DMS114 treated with DMSO at 0.1 percent for 48 hours (cell line): ENCODE measurements around the gene PXDN.
"Not testable (repeated sequence)": the region's sequence is repeated elsewhere in the genome, so short reads cannot be mapped to it uniquely, and the experiment has no call there.

Source experiments
- DNase-seq: peaks from one replicate; lab custom pipeline; 2025; ENCODE audit not compliant: unreplicated experiment; lab: John Stamatoyannopoulos, UW

The PXDN gene, protein sequence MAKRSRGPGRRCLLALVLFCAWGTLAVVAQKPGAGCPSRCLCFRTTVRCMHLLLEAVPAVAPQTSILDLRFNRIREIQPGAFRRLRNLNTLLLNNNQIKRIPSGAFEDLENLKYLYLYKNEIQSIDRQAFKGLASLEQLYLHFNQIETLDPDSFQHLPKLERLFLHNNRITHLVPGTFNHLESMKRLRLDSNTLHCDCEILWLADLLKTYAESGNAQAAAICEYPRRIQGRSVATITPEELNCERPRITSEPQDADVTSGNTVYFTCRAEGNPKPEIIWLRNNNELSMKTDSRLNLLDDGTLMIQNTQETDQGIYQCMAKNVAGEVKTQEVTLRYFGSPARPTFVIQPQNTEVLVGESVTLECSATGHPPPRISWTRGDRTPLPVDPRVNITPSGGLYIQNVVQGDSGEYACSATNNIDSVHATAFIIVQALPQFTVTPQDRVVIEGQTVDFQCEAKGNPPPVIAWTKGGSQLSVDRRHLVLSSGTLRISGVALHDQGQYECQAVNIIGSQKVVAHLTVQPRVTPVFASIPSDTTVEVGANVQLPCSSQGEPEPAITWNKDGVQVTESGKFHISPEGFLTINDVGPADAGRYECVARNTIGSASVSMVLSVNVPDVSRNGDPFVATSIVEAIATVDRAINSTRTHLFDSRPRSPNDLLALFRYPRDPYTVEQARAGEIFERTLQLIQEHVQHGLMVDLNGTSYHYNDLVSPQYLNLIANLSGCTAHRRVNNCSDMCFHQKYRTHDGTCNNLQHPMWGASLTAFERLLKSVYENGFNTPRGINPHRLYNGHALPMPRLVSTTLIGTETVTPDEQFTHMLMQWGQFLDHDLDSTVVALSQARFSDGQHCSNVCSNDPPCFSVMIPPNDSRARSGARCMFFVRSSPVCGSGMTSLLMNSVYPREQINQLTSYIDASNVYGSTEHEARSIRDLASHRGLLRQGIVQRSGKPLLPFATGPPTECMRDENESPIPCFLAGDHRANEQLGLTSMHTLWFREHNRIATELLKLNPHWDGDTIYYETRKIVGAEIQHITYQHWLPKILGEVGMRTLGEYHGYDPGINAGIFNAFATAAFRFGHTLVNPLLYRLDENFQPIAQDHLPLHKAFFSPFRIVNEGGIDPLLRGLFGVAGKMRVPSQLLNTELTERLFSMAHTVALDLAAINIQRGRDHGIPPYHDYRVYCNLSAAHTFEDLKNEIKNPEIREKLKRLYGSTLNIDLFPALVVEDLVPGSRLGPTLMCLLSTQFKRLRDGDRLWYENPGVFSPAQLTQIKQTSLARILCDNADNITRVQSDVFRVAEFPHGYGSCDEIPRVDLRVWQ (N-terminal part only)

DNA sequence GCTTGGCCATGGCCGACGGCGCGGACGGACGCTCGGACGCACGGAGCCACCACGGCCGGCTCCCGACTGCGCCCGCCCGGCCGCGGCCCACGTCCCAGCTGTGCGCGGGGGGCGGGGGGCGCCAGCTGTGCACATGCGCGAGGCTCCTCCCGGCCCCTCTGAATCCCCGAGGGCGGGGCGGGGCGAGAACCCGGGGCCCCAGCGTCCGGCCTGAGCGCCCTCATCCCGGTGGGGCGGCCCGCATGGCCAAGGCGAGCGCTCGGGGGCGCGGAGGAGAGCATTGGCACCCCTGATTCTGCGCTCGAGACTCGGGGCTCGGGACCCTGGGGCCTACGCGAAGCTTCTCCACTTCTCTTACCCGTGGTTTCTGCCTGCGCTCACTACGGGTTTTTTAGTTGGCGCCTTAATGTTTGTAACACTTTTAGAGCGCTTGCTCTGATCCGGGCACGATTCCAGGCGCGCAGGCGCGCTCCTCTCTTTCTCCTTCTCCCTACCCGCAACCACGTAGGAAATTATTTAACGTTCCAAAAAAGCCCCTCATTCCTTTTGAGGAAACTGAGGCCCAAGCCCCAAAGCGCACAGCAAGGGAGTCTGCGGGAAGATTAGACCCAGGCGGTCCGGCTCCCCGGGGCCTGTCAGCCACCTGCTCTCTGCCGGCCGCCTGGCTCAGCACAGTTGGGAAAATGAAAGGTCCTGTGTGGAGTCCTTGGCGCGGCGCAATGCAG lies at the start of gene PXDN:
PXDN (minus strand) TSS at position 70 of the 725 bp plus-strand sequence; CDS start at position 10, 60 bp downstream.
- no peak for DNase-seq

- DNase-seq = no peak
Measured at GRCh38 chr2:1793868-1794445, 49.6 kb upstream of the PXDN start.

GRCh38 chr2:1793001-1793867 lies 48.9 kb upstream of the PXDN start:
- no peak for DNase-seq

GRCh38 chr2:1791685-1792435 lies 47.5 kb upstream of the PXDN start:
- no peak for DNase-seq

DNA sequence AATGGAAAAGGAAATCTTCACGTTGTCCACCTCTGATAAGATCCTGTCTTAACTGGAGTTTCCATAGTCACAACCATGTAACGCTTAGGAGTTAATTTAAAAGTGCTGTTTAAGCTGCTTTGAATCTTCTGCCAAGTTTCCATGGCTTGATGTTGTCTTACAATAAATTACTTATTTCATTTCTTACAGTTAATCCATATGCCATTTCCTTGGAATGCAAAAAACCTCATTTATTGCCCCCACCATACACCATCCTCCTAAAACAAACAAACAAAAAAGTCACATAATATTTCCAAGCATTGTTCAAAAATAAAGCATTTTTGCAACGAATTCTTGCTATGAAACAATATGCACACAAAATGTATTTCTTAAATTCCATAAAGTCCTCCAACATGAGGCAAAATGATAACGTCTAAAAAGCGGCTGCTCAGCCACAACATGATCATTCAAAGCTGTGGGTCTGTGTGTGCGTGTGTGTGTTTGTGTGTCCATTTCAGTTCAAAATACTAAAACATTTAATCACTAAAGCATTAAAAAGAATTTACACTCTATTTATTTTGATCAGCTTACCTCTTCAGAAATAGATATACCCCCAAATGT lies 46.8 kb upstream of the PXDN start:
- no peak for DNase-seq

- DNase-seq = no peak
Measured at GRCh38 chr2:1790473-1790872, 46.2 kb upstream of the PXDN start.

DNA sequence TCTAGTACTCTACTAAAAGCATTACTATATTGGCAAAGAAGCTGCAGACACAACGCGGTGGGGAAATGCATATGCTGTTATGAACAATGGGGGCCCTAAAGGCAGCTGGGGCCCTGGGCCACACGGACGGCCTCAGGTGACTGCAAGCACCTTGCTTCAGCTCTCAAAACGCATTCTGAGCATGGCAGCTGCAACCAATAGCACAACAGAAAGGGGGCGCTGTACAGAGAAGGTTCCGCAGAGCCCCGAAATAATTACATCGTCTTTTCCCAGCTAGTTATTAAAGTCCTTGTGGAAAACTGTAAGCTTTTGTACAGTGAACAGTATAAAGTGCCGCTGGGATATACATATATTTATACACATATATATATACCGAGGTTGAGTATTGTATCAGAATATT lies 45.3 kb upstream of the PXDN start:
- DNase-seq = no peak

GRCh38 chr2:1788478-1788959 lies 44.2 kb upstream of the PXDN start:
- no peak for DNase-seq

- DNase-seq = no peak
Measured at GRCh38 chr2:1787755-1788477, 43.6 kb upstream of the PXDN start.

DNA sequence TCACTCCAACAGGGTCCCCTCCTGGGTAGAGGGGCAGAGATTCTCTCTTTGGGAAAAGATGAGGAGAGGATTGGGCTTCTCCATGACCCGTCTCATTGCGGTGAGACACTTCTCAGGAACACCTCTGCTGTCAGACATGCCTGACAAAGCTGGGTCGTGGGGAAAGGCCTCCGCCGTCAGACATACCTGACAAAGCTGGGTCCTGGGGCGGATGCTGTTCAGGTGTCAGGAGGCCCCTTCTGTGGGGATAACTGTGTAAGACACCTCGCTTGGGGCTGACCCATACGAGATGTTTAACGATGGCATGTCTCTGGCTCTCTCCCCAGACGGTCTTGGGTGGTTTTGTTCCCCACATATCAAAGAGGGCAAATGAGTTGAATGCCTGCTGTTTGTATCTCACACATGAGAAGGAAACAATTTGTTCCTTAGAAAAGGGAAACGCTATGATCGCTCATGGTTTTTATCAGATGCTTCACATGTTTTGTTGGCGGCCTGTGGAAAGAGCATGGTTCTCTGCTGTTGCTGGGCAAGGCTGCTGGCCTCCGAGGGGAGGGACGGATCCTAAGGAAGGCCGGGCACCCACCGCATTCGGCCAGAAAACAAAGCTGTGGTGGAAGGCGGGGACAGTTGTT lies 40.8 kb upstream of the PXDN start:
- no peak for DNase-seq

DNA sequence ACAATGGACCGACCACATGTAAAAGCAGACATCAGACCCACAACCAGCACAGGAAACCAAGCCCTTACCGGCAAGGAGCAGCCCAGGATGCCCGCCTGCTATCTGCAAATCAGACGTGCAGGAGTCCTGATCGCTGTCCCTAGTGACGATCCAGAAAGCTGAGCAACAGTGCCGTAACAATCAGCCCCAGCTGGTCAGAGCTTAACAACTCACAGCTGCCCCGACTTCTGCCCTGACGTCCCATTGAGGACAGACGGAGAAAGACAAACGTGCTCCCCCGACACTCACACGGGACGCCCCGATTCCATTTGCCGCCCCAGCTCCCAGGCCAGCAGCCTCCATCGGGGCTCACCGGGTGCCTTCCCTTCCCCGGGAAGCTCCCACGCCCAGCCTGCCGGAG lies 39.8 kb upstream of the PXDN start:
- no peak for DNase-seq

- DNase-seq = no peak
Measured at GRCh38 chr2:1782514-1782913, 38.2 kb upstream of the PXDN start.

- DNase-seq = no peak
Measured at GRCh38 chr2:1781291-1782080, 37.2 kb upstream of the PXDN start.

DNA sequence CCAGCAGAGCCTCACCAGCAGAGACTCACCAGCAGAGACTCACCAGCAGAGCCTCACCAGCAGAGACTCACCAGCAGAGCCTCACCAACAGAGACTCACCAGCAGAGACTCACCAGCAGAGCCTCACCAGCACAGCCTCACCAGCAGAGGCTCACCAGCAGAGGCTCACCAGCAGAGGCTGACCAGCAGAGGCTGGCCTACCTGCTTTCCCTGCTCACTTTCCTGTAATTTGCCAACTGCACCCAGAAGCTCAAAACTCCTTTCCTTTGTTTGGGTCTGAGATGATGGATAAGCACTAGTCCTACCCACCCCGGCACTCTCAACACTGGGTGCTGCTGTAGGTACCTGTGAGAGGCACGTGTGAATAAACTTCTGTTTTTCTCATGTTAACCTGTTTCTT lies 36.4 kb upstream of the PXDN start:
- DNase-seq = no peak

- not testable (repeated sequence) for DNase-seq
Measured at GRCh38 chr2:1780054-1780453, 35.7 kb upstream of the PXDN start.

DNA sequence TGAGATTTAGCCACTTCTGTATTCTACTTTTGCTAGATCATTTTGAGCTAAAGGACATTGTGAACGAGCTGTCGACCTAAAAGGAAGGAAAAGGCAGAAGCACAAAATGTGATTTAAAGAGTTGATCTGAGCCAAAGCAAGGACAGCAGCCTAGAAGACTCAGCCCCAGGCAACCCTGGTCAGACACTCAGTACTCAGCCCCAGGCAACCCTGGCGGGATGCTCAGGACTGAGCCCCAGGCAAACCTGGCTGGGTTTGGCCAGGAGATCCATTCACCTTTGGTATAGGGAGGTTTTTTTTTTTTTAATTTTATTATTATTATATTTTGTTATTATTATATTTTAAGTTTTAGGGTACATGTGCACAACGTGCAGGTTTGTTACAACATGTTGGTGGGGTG lies 34.3 kb upstream of the PXDN start:
- DNase-seq = no peak
